A549 (cell line): ENCODE results near the gene SETMAR.

Experiments used
- CEBPB ChIP-seq, 2 experiments: fragments of >200 bp in 1 of 2; sonication (Bioruptor Twin) in 1 of 2; formaldehyde crosslinking in 1 of 2; IDR thresholded peaks; 2 replicates each; pipeline ENCODE4 v1.6.1; 2012 to 2016
- CTCF ChIP-seq: fragments of >200 bp; sonication (Bioruptor Twin); formaldehyde crosslinking; IDR thresholded peaks from 3 replicates; pipeline ENCODE4 v1.5.1; 2016
- EHMT2 ChIP-seq: fragments of 200-600 bp; sonication (generic); IDR thresholded peaks from 2 replicates; pipeline ENCODE4 v1.6.1; 2016; ENCODE audit warnings: antibody characterized with exemption, low read depth, mild to moderate bottlenecking, moderate library complexity
- JUN ChIP-seq, 2 experiments: fragments of >200 bp; sonication (Bioruptor Twin); formaldehyde crosslinking; IDR thresholded peaks; 2 replicates in 1 of 2; 3 replicates in 1 of 2; pipeline ENCODE4 v1.6.1; 2016 to 2017
- MAX ChIP-seq: IDR thresholded peaks from 2 replicates; pipeline ENCODE4 v1.6.1; 2012
- POLR2A ChIP-seq: IDR thresholded peaks from 2 replicates; pipeline ENCODE4 v1.6.1; 2012; ENCODE audit warnings: mild to moderate bottlenecking, low read length

- TF ChIP-seq POLR2A (no peak), CTCF (no peak), CEBPB (IDR thresholded peaks at IDR 0.05) (no peak), JUN (IDR thresholded peaks at IDR 0.05) (no peak), MAX (no peak), EHMT2 (no peak)
Measured at GRCh38 chr3:4356546-4357410, 53.6 kb downstream of the SETMAR start.
